Gastrocnemius medialis (tissue), 4 donors: ENCODE results near the gene CLSTN3.

Source experiments
- CTCF ChIP-seq, 5 experiments: fragments of 450-650 bp in 3 of 5; fragments of 200-600 bp in 2 of 5; sonication (generic) in 2 of 5; IDR thresholded peaks in 4 of 5; conservative IDR thresholded peaks in 1 of 5; 1 replicate in 4 of 5; 2 replicates in 1 of 5; pipeline ENCODE4 v1.5.1; 2016 to 2019; ENCODE audit warnings: antibody characterized with exemption in 5 of 5, mild to moderate bottlenecking in 3 of 5, moderate library complexity in 3 of 5
- POLR2A ChIP-seq, 2 donors: fragments of 450-650 bp; IDR thresholded peaks; one replicate each; pipeline ENCODE4 v1.6.1; 2017; ENCODE audit warnings: antibody characterized with exemption in 2 of 2, mild to moderate bottlenecking in 2 of 2, moderate library complexity in 2 of 2

- TF ChIP-seq CTCF (IDR thresholded peaks at IDR 0.05 in 4 of 5, conservative IDR thresholded peaks at IDR 0.05 in 1 of 5) (no peak), POLR2A (IDR thresholded peaks at IDR 0.05) (no peak)
Observed at GRCh38 chr12:7100239-7100638, 29.9 kb upstream of the CLSTN3 start.
